HG02852 (cell line): Measurements from ENCODE around the gene SH3BP2.

ENCODE experiments used
- ATAC-seq: cut with Tn5 transposase; IDR thresholded peaks from one replicate; pipeline ENCODE4 v1.9.1; 2021; ENCODE audit warnings: mild to moderate bottlenecking, moderate library complexity; ENCODE audit not compliant: unreplicated experiment

SH3BP2 gene

DNA sequence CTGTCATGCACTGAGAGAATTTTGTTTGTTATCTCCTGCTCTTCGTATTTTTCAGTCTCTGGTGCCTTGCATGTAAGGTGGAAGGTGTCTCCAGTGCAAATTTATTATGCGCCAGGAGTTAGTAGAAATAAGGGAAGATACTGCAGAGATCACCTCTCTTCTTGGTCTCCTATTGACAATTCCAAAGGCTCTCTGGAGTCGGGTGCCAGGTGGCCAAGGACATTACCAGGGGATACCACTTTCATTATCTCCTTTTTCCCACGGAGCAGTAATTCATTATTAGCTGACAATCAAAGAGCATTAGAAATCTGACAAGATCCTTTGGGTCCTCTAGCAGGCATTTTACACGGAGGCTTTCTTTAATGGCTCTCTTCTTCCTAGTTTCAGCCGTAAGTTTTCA is 76.8 kb downstream of the SH3BP2 start:
- ATAC-seq: no peak

DNA sequence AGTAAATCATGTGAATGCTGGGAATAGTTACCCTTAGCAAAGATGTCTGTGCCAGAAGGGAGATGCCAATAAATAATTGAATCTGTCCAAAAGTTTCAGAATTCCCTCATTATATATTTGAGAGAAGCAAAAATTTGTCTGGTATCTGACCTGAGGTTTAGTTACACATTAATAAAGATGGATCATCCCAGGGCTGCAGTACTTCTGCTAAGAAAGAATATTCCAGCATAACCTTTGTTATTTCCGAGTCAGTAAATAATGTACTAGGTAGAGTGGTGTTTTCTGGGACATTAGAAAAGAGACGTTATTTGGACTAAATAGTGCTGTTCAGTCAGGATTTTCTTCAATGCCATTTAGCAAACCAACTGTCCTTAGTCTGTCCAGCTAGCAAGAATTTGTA is 77.2 kb downstream of the SH3BP2 start:
- ATAC-seq: no peak

DNA sequence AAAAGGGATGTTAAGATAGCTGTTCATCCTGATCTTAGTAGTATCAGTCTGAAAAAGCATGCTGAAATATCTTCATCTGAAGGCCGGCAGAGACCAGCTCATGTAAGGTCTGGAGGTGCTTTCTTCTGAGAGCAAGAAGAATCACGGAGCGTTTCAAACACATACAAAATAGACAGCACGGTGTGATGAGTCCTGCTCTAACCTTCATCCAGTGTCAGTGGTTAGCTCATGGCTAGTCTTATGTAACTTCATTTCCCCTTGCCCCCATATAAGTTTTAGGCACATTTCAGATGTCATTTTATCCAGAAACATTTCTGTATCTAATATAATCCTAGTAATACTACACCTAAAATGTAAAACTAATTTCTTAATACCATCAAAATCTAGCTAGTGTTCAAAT is 78.6 kb downstream of the SH3BP2 start:
- no peak for ATAC-seq

DNA sequence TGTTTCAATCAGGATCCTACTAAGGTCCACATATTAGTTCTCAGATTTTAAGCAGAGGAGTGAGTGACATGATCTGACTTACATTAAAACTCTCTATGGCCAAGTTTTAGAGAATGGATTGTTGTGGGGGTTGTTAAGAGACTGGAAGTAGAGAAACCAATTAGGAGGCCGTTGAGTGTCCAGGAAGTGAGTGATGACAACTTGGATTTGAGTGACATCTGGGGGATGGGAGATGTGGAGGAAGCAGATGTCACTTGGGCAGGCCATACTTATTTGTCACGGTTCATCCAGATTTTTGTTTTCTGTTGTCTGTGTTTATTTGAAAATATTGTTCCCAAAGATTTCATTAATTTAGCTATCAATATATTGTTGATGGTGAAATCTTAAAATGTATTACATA is 79.0 kb downstream of the SH3BP2 start:
- no peak for ATAC-seq

DNA sequence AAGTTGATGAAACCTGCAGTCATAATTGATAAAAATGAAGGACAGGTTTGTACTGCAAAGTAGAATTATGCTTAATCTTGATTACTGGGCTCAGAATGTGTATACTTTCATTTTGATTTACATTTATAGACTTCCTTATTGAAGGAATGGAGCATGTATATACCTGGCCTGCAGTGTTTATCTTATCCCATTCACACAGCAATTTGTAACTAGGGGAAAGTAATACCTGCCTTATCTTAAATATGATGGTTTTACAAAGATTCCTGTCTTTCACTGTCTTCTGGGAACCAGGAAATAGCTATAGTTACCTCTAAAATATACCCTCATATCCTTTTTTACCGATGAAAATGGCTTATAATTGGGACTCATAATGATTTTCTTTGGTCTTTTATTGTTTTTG is 80.4 kb downstream of the SH3BP2 start:
- ATAC-seq: no peak

DNA sequence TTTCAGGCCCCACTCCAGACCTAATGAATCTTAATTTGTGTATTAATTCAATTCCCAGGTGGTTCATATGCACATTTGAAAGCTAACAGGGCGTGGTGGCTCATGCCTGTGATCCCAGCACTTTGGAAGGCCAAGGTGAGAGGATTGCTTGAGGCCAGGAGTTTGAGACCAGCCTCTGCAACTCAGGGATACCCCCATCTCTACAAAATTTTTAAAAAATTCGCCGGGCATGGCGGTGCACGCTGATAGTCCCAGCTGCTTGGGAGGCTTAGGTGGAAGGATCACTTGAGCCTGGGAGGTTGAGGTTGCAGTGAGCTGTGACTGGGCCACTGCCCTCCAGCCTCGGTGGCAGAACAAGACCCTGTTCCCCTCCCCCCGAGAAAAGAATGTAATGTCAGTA is 82.0 kb downstream of the SH3BP2 start:
- ATAC-seq: no peak

DNA sequence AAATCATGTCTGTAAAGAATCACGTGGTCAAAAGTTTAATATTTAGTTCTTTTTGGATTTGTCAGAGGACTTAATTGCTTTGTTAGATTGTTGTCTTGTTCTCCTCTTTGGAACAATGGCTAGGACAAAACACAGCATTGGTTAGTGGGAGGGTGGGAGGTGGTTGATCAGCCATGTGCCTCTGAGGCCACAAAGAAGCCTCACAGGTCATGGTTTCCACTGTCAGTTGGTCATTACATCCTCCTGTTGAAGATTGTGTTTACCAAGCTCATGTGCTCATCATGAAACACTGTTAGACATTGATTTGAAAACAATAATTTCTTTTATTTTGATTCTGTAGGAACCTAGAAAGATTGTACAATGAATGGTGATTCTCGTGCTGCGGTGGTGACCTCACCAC is 82.7 kb downstream of the SH3BP2 start:
- no peak for ATAC-seq

DNA sequence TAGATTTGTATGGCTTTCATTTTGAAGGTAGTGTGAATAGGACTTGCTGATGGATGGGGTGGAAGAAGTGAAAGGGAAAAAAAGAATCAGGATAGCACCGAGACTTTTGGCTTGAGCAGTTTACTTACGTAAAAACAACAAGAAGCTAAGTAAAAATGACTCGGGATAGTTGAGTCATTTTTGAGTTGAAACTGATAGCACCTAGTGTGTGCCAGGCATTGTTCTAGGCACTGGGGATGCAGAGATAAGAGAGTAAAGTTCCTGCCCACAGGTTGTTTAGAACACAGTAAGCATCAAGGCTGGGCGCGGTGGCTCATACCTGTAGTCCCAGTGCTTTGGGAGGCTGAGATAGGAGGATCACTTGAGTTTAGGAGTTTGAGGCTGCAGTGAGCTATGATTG is 85.5 kb downstream of the SH3BP2 start:
- no peak for ATAC-seq

DNA sequence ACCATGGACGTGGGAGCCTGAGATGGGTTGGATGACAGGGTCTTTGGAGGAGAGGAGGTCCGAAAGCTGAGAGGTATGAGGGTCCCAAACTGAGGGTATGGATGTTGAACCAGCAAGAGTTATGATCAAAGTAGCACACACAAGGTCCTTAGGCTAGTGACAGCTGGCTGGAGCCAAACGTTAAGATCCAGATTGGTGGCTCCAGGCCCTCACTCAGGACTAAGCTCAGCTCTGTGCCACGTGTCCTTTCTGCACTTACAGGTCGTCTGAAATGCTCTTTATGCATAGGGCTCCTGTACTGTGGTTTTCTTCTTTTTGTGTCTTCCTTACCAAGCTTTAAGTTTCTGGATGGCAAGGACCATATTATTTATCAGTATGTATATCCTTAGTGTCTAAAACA is 86.1 kb downstream of the SH3BP2 start:
- ATAC-seq: no peak

DNA sequence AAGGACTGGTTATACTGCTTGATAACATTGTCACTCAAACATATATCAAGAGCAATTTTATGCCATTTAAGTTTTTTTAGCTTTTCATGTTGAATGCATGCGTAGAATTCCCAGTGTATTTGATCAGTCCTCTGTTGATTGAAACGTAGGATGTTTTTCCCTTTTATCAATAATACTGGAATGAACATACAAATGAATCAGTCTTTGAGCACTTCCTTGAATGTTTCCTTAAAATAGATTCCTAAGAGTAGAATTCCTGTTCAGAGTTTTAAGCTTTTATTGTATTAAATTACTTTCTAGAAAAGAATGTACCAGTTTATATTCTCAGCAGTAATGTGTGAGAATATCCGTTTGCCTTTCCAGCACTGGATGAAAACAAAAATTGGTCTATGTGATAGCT is 88.5 kb downstream of the SH3BP2 start:
- ATAC-seq: no peak

DNA sequence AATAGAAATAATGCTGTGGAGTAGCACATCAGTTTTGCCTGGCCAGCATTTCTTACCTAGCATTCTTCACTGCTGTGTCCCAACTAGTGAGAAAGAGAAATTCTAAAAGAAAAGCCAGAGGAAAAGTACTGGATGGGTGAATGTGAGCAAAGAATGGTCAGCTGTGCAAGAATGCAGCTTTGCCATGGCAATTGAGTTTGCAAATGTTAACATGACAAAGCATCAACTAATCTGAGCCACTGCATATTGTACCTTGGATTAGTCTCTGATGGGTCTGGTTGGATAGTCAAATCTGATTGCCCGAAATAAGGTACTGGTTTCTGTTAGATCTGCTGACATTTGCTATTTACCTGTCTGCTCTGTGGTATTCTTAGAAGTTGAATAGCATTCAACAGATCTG is 89.5 kb downstream of the SH3BP2 start:
- no peak for ATAC-seq

DNA sequence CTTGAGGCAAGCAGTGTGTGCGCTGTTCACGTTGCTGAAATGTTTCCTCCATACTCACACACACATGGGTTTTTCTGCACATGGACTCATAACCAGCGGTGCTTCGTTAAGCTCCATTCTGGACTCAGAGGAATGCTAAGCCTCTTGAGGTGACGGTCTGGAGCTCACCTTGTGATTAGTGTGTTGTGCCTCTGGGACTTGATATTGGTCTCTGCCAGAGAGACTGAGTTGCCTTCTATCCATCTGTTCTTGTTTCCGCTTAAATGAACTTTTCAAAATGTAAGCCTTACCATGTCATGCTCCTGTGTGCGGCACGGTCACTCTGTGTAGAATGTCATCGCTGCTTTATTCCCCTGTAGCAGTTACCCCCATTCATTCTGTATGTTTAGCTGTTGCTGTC is 93.3 kb downstream of the SH3BP2 start:
- ATAC-seq: no peak

DNA sequence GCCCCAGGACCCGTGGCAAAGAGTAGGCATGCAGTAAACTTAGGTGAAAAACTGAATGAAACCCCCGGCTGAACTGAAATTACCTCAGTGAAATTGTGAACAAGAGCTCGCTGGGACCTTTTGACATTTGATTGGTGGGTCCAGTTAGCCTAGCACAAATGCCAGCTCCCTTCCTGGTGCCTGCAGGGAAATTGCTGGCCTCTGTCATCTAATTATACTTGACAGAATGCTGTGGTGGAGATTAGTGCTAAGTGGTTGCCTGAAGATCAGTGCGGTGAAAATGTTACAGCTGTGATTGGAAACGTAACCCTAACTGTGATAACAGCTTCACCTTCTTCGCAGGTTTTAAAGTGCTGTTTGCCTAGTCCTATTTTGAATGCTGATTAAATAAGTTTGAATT is 93.7 kb downstream of the SH3BP2 start:
- no peak for ATAC-seq

DNA sequence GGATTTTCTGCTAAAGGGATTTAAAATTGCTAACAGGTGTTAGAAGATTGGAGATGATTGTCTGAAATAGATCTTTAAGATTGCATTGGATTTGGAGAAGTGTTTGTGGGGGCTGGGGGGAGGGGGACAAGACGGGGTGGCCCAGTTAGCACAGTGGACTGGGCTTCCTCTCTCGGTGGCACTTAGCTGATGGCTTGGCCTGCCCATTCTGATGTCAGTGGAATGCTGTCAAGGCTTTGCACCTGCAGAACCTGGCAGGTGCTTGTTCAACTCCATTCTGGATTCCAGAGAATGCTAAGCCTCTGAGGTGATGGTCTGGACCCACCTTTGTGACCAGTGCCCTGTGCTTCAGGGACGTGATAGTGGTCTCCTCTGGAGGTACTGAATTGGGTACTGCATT is 94.5 kb downstream of the SH3BP2 start:
- ATAC-seq: no peak

DNA sequence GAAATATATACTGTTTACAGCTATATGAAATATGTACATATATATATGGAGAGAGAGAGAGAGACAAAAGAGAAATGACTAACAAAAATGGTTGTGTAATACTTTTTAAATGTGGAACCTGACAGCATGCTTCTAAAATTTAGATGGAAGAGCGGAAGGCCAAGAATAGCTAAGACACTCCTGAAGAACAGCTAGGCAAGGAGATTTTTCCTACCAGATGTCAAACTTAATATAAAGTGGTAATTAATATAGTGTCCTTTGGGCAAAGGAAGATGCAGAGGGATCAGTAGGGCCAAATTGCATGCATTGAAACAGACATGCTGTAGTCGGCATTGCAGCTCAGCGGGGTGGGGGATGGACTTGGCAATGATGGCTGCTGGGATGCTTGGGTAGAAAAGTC is 96.0 kb downstream of the SH3BP2 start:
- no peak for ATAC-seq
